HCT116 (cell line): ENCODE data around the gene RNF220. TPM values are rescaled to one million over a fixed set of nuclear protein-coding genes. Genes with fewer than 3 reads are reported as not detected.

ENCODE experiments used
- ATAC-seq: fragments of 200-7000 bp; cut with Tn5 transposase; 2 replicates; pipeline ENCODE4 v1.9.1; 2020; ENCODE audit warnings: mild to moderate bottlenecking, moderate library complexity
- BruUV-seq: library from RNA; stranded (reverse); fragments of 400-500 nt; replicated peaks from 2 replicates; lab custom pipeline; 2021; lab: Mats Ljungman, UMichigan
- CTCF ChIA-PET: fragments of 300-600 bp; sonication (Branson Sonifier 250); formaldehyde crosslinking; loops from one replicate; lab custom pipeline; 2021; ENCODE audit warnings: antibody characterized with exemption; lab: Charles Lee
- POLR2A ChIA-PET: fragments of 300-600, 350-600 bp; sonication (Branson Sonifier 250); formaldehyde crosslinking; loops from one replicate; lab custom pipeline; 2021; ENCODE audit warnings: antibody characterized with exemption; lab: Charles Lee
- RAD21 ChIA-PET, 2 experiments: fragments of 300-600 bp; sonication (Branson Sonifier 250); formaldehyde crosslinking; loops; one replicate each; lab custom pipeline; 2023; ENCODE audit warnings: low total read pairs in 2 of 2; ENCODE audit not compliant: uncharacterized antibody in 2 of 2, unreplicated experiment in 2 of 2, low non-redundant PET in 1 of 2; lab: Charles Lee
- DNase-seq: peaks from one replicate; pipeline ENCODE4 v3.0.0-alpha.2; 2010; ENCODE audit warnings: low read depth, low spot score
- H2AFZ ChIP-seq: fragments of 200-600 bp; shearing (Covaris generic), sonication (generic); 2 replicates; pipeline ENCODE4 v1.6.1; 2017; ENCODE audit warnings: low read depth, mixed run types, mixed read lengths, antibody characterized with exemption, low read length; ENCODE audit not compliant: poor library complexity, severe bottlenecking
- H3K27ac ChIP-seq: 2 replicates; pipeline ENCODE4 v1.5.1; 2012; ENCODE audit warnings: low read depth, low read length
- H3K27me3 ChIP-seq: fragments of 200-600 bp; sonication (generic); 2 replicates; pipeline ENCODE4 v1.6.1; 2016; ENCODE audit warnings: mixed run types, low read length, mixed read lengths; ENCODE audit not compliant: insufficient read depth
- H3K36me3 ChIP-seq, 2 experiments: fragments of 200-500 bp in 1 of 2; fragments of 200-600 bp in 1 of 2; sonication (Bioruptor generic) in 1 of 2; sonication (generic) in 1 of 2; 2 replicates each; pipeline versions ENCODE4 v1.5.1 to v1.6.1; 2014 to 2016; ENCODE audit warnings: low read length in 2 of 2, inconsistent platforms in 1 of 2, mixed read lengths in 1 of 2, mixed run types in 1 of 2; ENCODE audit not compliant: insufficient read depth in 2 of 2, control insufficient read depth in 1 of 2
- H3K4me1 ChIP-seq, 2 experiments: fragments of 200-600 bp in 1 of 2; sonication (generic) in 1 of 2; 2 replicates each; pipeline versions ENCODE4 v1.5.1 to v1.6.1; 2012 to 2017; ENCODE audit warnings: low read length in 2 of 2, inconsistent platforms in 1 of 2, mild to moderate bottlenecking in 1 of 2, mixed read lengths in 1 of 2, mixed run types in 1 of 2, moderate library complexity in 1 of 2; ENCODE audit not compliant: insufficient read depth in 2 of 2, control insufficient read depth in 1 of 2
- H3K4me2 ChIP-seq: fragments of 200-600 bp; sonication (generic); 2 replicates; pipeline ENCODE4 v1.6.1; 2017; ENCODE audit warnings: mixed run types, low read length, mixed read lengths
- H3K4me3 ChIP-seq, 2 experiments: fragments of 200-600 bp in 1 of 2; sonication (generic) in 1 of 2; replicated peaks in 1 of 2; 2 replicates each; pipeline ENCODE4 v1.5.1; 2011 to 2016; ENCODE audit warnings: low read length in 2 of 2, control low read depth in 1 of 2, low read depth in 1 of 2, mild to moderate bottlenecking in 1 of 2, mixed read lengths in 1 of 2, mixed run types in 1 of 2
- H3K79me2 ChIP-seq: fragments of 200-600 bp; sonication (generic); 2 replicates; pipeline ENCODE4 v1.6.1; 2017; ENCODE audit warnings: mild to moderate bottlenecking, mixed run types, low read length, moderate library complexity, mixed read lengths; ENCODE audit not compliant: insufficient read depth
- H3K9ac ChIP-seq: fragments of 200-600 bp; sonication (generic); 2 replicates; pipeline ENCODE4 v1.6.1; 2016; ENCODE audit warnings: low read length, mixed read lengths
- H3K9me2 ChIP-seq: fragments of 200-600 bp; sonication (generic), shearing (Covaris generic); 2 replicates; pipeline ENCODE4 v1.6.1; 2017; ENCODE audit warnings: mixed run types, mild to moderate bottlenecking, moderate library complexity; ENCODE audit not compliant: insufficient read depth
- H3K9me3 ChIP-seq, 2 experiments: fragments of 200-500 bp in 1 of 2; fragments of 200-600 bp in 1 of 2; sonication (Bioruptor generic) in 1 of 2; sonication (generic) in 1 of 2; 2 replicates each; pipeline ENCODE4 v1.6.1; 2014 to 2017; ENCODE audit warnings: low read length in 2 of 2, mixed read lengths in 2 of 2, inconsistent platforms in 1 of 2, low read depth in 1 of 2, mild to moderate bottlenecking in 1 of 2, mixed run types in 1 of 2, moderate library complexity in 1 of 2; ENCODE audit not compliant: control insufficient read depth in 1 of 2, insufficient read depth in 1 of 2
- H4K20me1 ChIP-seq: fragments of 200-600 bp; sonication (generic), shearing (Covaris generic); 2 replicates; pipeline ENCODE4 v1.6.1; 2017; ENCODE audit warnings: mixed run types, mild to moderate bottlenecking, moderate library complexity; ENCODE audit not compliant: insufficient read depth
- EZH2phosphoT487 ChIP-seq: fragments of 200-600 bp; IDR thresholded peaks from 2 replicates; pipeline ENCODE4 v1.6.1; 2018; ENCODE audit warnings: antibody characterized with exemption, borderline replicate concordance
- REST ChIP-seq: IDR thresholded peaks from 2 replicates; pipeline ENCODE4 v1.6.1; 2012; ENCODE audit warnings: low read depth
- intact Hi-C: fragments of 100-400 bp; cut with micrococcal nuclease; formaldehyde crosslinking; loops from 2 replicates; pipeline ENCODE4 v1.10.0; 2022
- total RNA-seq: library from RNA; stranded (reverse); gene quantifications from one replicate; pipeline ENCODE4 v1.2.1, GENCODE V29; 2021; ENCODE audit not compliant: unreplicated experiment
- TF ChIP-seq, protein P1 (sequence below): IDR thresholded peaks from 2 replicates; pipeline ENCODE4 v1.6.1; 2012

RNF220 gene
- total RNA-seq, 1 experiment from 2014 or later, result 84.5 TPM

GRCh38 chr1:44592208-44593145 lies 187.4 kb downstream of the RNF220 start:
- H3K9me2 ChIP-seq, result no peaks in the 10 kb centered on the region
- DNase-seq (no peak), ATAC-seq (no peak)
- H3K79me2 ChIP-seq, result no peaks in the 10 kb centered on the region
- TF ChIP-seq EZH2phosphoT487 (no peak), REST (no peak)
- TF ChIP-seq, protein P1, sequence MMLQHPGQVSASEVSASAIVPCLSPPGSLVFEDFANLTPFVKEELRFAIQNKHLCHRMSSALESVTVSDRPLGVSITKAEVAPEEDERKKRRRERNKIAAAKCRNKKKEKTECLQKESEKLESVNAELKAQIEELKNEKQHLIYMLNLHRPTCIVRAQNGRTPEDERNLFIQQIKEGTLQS, result no peak
- H3K9ac ChIP-seq, result no peak overlapping the region
- H3K4me3 ChIP-seq, result no peak overlapping the region
- H2AFZ ChIP-seq, result no peak overlapping the region
- no peaks in the 10 kb centered on the region for H3K36me3 ChIP-seq
- RAD21 ChIA-PET, result no interaction called here
- intact Hi-C loops, result no loop called here
- H3K27me3 ChIP-seq, result peaks cover 7% of the 10 kb centered on the region; the same call in 1 of the 2 replicates
- no peak overlapping the region for H3K27ac ChIP-seq
- POLR2A ChIA-PET, result no interaction called here
- CTCF ChIA-PET, result interaction anchor here (0.9 to 5.4 kb wide), 2 partner anchors 20 to 214 kb away, joined by 3 to 96 read pairs; no protein-coding TSS in a partner anchor
- H3K4me2 ChIP-seq, result no peak overlapping the region
- no peaks in the 10 kb centered on the region for H4K20me1 ChIP-seq
- H3K4me1 ChIP-seq, result peaks cover 0 to 10% of the 10 kb centered on the region in 2 experiments; a peak in 2 of 4 replicates
- BruUV-seq, result no TSS peak
- no peaks in the 10 kb centered on the region for H3K9me3 ChIP-seq
